Hepatocyte (in vitro differentiated cells): ENCODE data around the gene SMIM20. TPM values are rescaled to one million over a fixed set of nuclear protein-coding genes. Genes with fewer than 3 reads are reported as not detected.
A peak's percentile ranks its signal among the peaks of the same experiment; 100 is the strongest.

Experiments
- DNase-seq: peaks from one replicate; pipeline ENCODE4 v3.0.0-alpha.2; 2016; ENCODE audit warnings: low spot score
- H2AFZ ChIP-seq: fragments of 200-600 bp; sonication (generic); 2 replicates; pipeline ENCODE4 v1.6.0; 2016; ENCODE audit warnings: antibody characterized with exemption, mild to moderate bottlenecking
- H3K27ac ChIP-seq: fragments of 200-600 bp; sonication (generic); 2 replicates; pipeline ENCODE4 v1.5.1; 2016; ENCODE audit warnings: mild to moderate bottlenecking
- H3K27me3 ChIP-seq: fragments of 200-600 bp; sonication (generic); 2 replicates; pipeline ENCODE4 v1.6.1; 2016
- H3K36me3 ChIP-seq: fragments of 200-600 bp; sonication (generic); replicated peaks from 2 replicates; pipeline ENCODE4 v1.5.1; 2016; ENCODE audit warnings: low read depth; ENCODE audit not compliant: insufficient read depth
- H3K4me1 ChIP-seq: fragments of 200-600 bp; sonication (generic); 2 replicates; pipeline ENCODE4 v1.5.1; 2016; ENCODE audit warnings: mild to moderate bottlenecking, moderate library complexity; ENCODE audit not compliant: insufficient read depth
- H3K4me2 ChIP-seq: fragments of 200-600 bp; sonication (generic); 2 replicates; pipeline ENCODE4 v1.6.0; 2016
- H3K4me3 ChIP-seq: fragments of 200-600 bp; sonication (generic); 2 replicates; pipeline ENCODE4 v1.5.1; 2016; ENCODE audit warnings: mild to moderate bottlenecking
- H3K79me2 ChIP-seq: fragments of 200-600 bp; sonication (generic); 2 replicates; pipeline ENCODE4 v1.6.0; 2017; ENCODE audit warnings: mild to moderate bottlenecking
- H3K9me2 ChIP-seq: fragments of 200-600 bp; sonication (generic); replicated peaks from 2 replicates; pipeline ENCODE4 v1.6.0; 2017; ENCODE audit warnings: mild to moderate bottlenecking; ENCODE audit not compliant: insufficient read depth
- H3K9me3 ChIP-seq: fragments of 200-600 bp; sonication (generic); 2 replicates; pipeline ENCODE4 v1.5.1; 2016; ENCODE audit warnings: low read depth, mild to moderate bottlenecking
- H4K20me1 ChIP-seq: fragments of 200-600 bp; sonication (generic); 2 replicates; pipeline ENCODE4 v1.6.0; 2016; ENCODE audit warnings: mild to moderate bottlenecking; ENCODE audit not compliant: insufficient read depth, poor library complexity, severe bottlenecking
- CTCF ChIP-seq: fragments of 200-600 bp; sonication (generic); IDR thresholded peaks from 2 replicates; pipeline ENCODE4 v1.5.1; 2016; ENCODE audit warnings: antibody characterized with exemption, mild to moderate bottlenecking; ENCODE audit not compliant: poor library complexity
- EZH2 ChIP-seq: fragments of 200-600 bp; sonication (generic); IDR thresholded peaks from 2 replicates; pipeline ENCODE4 v1.6.1; 2016; ENCODE audit warnings: antibody characterized with exemption, mild to moderate bottlenecking, borderline replicate concordance
- EZH2phosphoT487 ChIP-seq: fragments of 200-600 bp; sonication (generic); IDR thresholded peaks from one replicate; pipeline ENCODE4 v1.6.1; 2018; ENCODE audit warnings: antibody characterized with exemption, mild to moderate bottlenecking, low read depth, moderate library complexity; ENCODE audit not compliant: unreplicated experiment, severe bottlenecking
- WGBS: methylation state at CpG from one replicate; pipeline ENCODE4 v1.1.6; 2016; ENCODE audit warnings: low lambda C conversion rate; ENCODE audit errors: missing lambda C conversion rate; 5-methylcytosine and 5-hydroxymethylcytosine counted together
- polyA plus RNA-seq: library from polyadenylated mRNA; unstranded; fragments of >200 nt; fragmentation: Nextera tagmentation; extraction: Ambion mirVana; gene quantifications from 2 replicates; pipeline ENCODE4 v1.2.1, GENCODE V29; 2016
- total RNA-seq: library from RNA; depleted of rRNA; stranded (reverse); fragments of >200 nt; gene quantifications from 2 replicates; pipeline ENCODE4 v1.2.3, GENCODE V29; 2014

Gene SMIM20
- total and polyA plus RNA-seq, 2 experiments from 2014 or later: 54.5 to 55.8 TPM

- no peak for DNase-seq
- Histone ChIP-seq H3K9me2 (no peaks in the 10 kb centered on the region), H3K4me3 (no peak overlapping the region), H3K4me1 (peaks cover 13% of the 10 kb centered on the region), H4K20me1 (no peaks in the 10 kb centered on the region), H3K36me3 (no peaks in the 10 kb centered on the region), H2AFZ (no peak overlapping the region), H3K27ac (no peak overlapping the region), H3K79me2 (peaks cover 3% of the 10 kb centered on the region), H3K9me3 (no peaks in the 10 kb centered on the region), H3K27me3 (no peaks in the 10 kb centered on the region), H3K4me2 (no peak overlapping the region)
- WGBS: 100% methylated on average over 1 of the region's 1 CpG
- TF ChIP-seq CTCF (no peak), EZH2phosphoT487 (no peak), EZH2 (no peak)
Observed at GRCh38 chr4:25916870-25917269, 2.9 kb downstream of the SMIM20 start.

- TF ChIP-seq EZH2phosphoT487: no peak
- no peak for TF ChIP-seq CTCF
- no peak for TF ChIP-seq EZH2
- Histone ChIP-seq H4K20me1 (no peaks in the 10 kb centered on the region), H3K4me3 (no peak overlapping the region), H3K79me2 (peaks cover 3% of the 10 kb centered on the region), H2AFZ (no peak overlapping the region), H3K9me2 (no peaks in the 10 kb centered on the region), H3K4me2 (peak overlapping the region; percentile 49), H3K27ac (peak overlapping the region; percentile 69), H3K4me1 (peaks cover 6% of the 10 kb centered on the region), H3K27me3 (no peaks in the 10 kb centered on the region), H3K36me3 (no peaks in the 10 kb centered on the region), H3K9me3 (no peaks in the 10 kb centered on the region)
- peak; percentile 61 for DNase-seq
- 52% methylated on average over 5 of the region's 5 CpGs for WGBS
Observed at GRCh38 chr4:25919676-25920075, 5.7 kb downstream of the SMIM20 start.

- Histone ChIP-seq H2AFZ (no peak overlapping the region), H3K9me2 (no peaks in the 10 kb centered on the region), H3K9me3 (no peaks in the 10 kb centered on the region), H3K27me3 (no peaks in the 10 kb centered on the region), H3K27ac (no peak overlapping the region), H3K79me2 (peaks cover 11% of the 10 kb centered on the region), H4K20me1 (no peaks in the 10 kb centered on the region), H3K4me1 (peaks cover 3% of the 10 kb centered on the region), H3K4me3 (no peak overlapping the region), H3K4me2 (no peak overlapping the region), H3K36me3 (no peaks in the 10 kb centered on the region)
- TF ChIP-seq EZH2phosphoT487 (no peak), CTCF (no peak), EZH2 (no peak)
- 100% methylated on average over 1 of the region's 1 CpG for WGBS
- DNase-seq: no peak
Observed at GRCh38 chr4:25921922-25922321, 7.9 kb downstream of the SMIM20 start.

GRCh38 chr4:25922812-25923369, 8.9 kb downstream of the SMIM20 start:
- no peak overlapping the region for H2AFZ ChIP-seq
- no peaks in the 10 kb centered on the region for H3K36me3 ChIP-seq
- no peak overlapping the region for H3K4me2 ChIP-seq
- H3K27me3 ChIP-seq: no peaks in the 10 kb centered on the region
- H3K4me1 ChIP-seq: peaks cover 3% of the 10 kb centered on the region
- 98% methylated on average over 4 of the region's 4 CpGs for WGBS
- H4K20me1 ChIP-seq: no peaks in the 10 kb centered on the region
- TF ChIP-seq EZH2 (no peak), CTCF (no peak), EZH2phosphoT487 (no peak)
- H3K9me3 ChIP-seq: no peaks in the 10 kb centered on the region
- H3K27ac ChIP-seq: no peak overlapping the region
- H3K79me2 ChIP-seq: peaks cover 13% of the 10 kb centered on the region
- no peak overlapping the region for H3K4me3 ChIP-seq
- DNase-seq: no peak
- no peaks in the 10 kb centered on the region for H3K9me2 ChIP-seq
